Osteoblast (primary cell): Measurements from ENCODE around the gene YBX3. TPM values are rescaled to one million over a fixed set of nuclear protein-coding genes. Genes with fewer than 3 reads are reported as not detected.

Experiments
- DNase-seq: peaks from one replicate; pipeline ENCODE4 v3.0.0; 2011; ENCODE audit warnings: low spot score, mixed read lengths; ENCODE audit not compliant: insufficient read length; ENCODE audit errors: missing footprints
- H2AFZ ChIP-seq: 2 replicates; pipeline ENCODE4 v1.6.0; 2011; ENCODE audit warnings: mild to moderate bottlenecking, low read length
- H3K27ac ChIP-seq: 2 replicates; pipeline ENCODE4 v1.5.1; 2011; ENCODE audit warnings: mild to moderate bottlenecking, low read depth, low read length, moderate library complexity
- H3K27me3 ChIP-seq: 2 replicates; pipeline ENCODE4 v1.6.0; 2012; ENCODE audit warnings: mild to moderate bottlenecking, control low read depth, inconsistent platforms, low read length, moderate library complexity; ENCODE audit not compliant: insufficient read depth
- H3K36me3 ChIP-seq: 2 replicates; pipeline ENCODE4 v1.5.1; 2011; ENCODE audit warnings: mild to moderate bottlenecking, low read length, control low read depth, moderate library complexity; ENCODE audit not compliant: insufficient read depth
- H3K4me1 ChIP-seq: 2 replicates; pipeline ENCODE4 v1.5.1; 2011; ENCODE audit warnings: mild to moderate bottlenecking, low read length, control low read depth, moderate library complexity; ENCODE audit not compliant: insufficient read depth
- H3K4me2 ChIP-seq: 2 replicates; pipeline ENCODE4 v1.6.0; 2011; ENCODE audit warnings: mild to moderate bottlenecking, low read length; ENCODE audit not compliant: insufficient read depth
- H3K4me3 ChIP-seq: fragments of 200-600 bp; sonication (generic); 3 replicates; pipeline ENCODE4 v1.5.1; 2012; ENCODE audit warnings: mild to moderate bottlenecking, low read length, inconsistent platforms; ENCODE audit not compliant: insufficient read depth
- H3K79me2 ChIP-seq: 2 replicates; pipeline ENCODE4 v1.6.0; 2012; ENCODE audit warnings: mild to moderate bottlenecking, low read length, control low read depth, inconsistent platforms; ENCODE audit not compliant: insufficient read depth
- H3K9me3 ChIP-seq: 2 replicates; pipeline ENCODE4 v1.5.1; 2011; ENCODE audit warnings: low read depth, low read length, control low read depth
- H4K20me1 ChIP-seq: 2 replicates; pipeline ENCODE4 v1.6.0; 2012; ENCODE audit warnings: mild to moderate bottlenecking, low read length, control low read depth; ENCODE audit not compliant: insufficient read depth
- CTCF ChIP-seq: IDR thresholded peaks from 2 replicates; pipeline ENCODE4 v1.5.1; 2011; ENCODE audit warnings: mild to moderate bottlenecking, low read depth, low read length, moderate library complexity; ENCODE audit errors: extremely low read depth
- total RNA-seq: library from RNA; depleted of rRNA; stranded (reverse); fragments of >200 nt; gene quantifications from 2 replicates; pipeline ENCODE4 v1.2.3, GENCODE V29; 2012

YBX3 gene
- total RNA-seq, 1 donor = 147 TPM

- Histone ChIP-seq H3K27ac (no peak overlapping the region), H4K20me1 (no peaks in the 10 kb centered on the region), H3K4me1 (no peaks in the 10 kb centered on the region), H3K79me2 (no peaks in the 10 kb centered on the region), H3K9me3 (no peaks in the 10 kb centered on the region), H3K4me2 (no peak overlapping the region), H3K36me3 (no peaks in the 10 kb centered on the region), H3K27me3 (no peaks in the 10 kb centered on the region), H2AFZ (no peak overlapping the region), H3K4me3 (no peak overlapping the region)
- no peak for TF ChIP-seq CTCF
- no peak for DNase-seq
These were observed 69.1 kb downstream of the YBX3 start for GRCh38 chr12:10654003-10654402.

- TF ChIP-seq CTCF = no peak
- no peak overlapping the region for H3K27ac ChIP-seq
- no peaks in the 10 kb centered on the region for H3K79me2 ChIP-seq
- no peaks in the 10 kb centered on the region for H3K4me1 ChIP-seq
- no peak for DNase-seq
- no peaks in the 10 kb centered on the region for H3K36me3 ChIP-seq
- no peaks in the 10 kb centered on the region for H4K20me1 ChIP-seq
- no peak overlapping the region for H3K4me3 ChIP-seq
- no peaks in the 10 kb centered on the region for H3K27me3 ChIP-seq
- no peak overlapping the region for H3K4me2 ChIP-seq
- no peaks in the 10 kb centered on the region for H3K9me3 ChIP-seq
- no peak overlapping the region for H2AFZ ChIP-seq
These were observed 70.9 kb downstream of the YBX3 start for GRCh38 chr12:10652192-10652591.

Other genes starting within 250 kb of the YBX3 start
- 2.5 and 2.9 TPM in 2 replicates for gene EIF2S3B, start 217.4 kb downstream of the YBX3 start, total RNA-seq
- 16.3 and 18.0 TPM in 2 replicates for gene MAGOHB, start 109.7 kb downstream of the YBX3 start, total RNA-seq
- gene STYK1, start 49.3 kb downstream of the YBX3 start, total RNA-seq = under 0.01 TPM in 2 replicates
- not detected in 2 replicates for gene TAS2R7, start 79.3 kb upstream of the YBX3 start, total RNA-seq
- gene TAS2R8, start 84.0 kb upstream of the YBX3 start, total RNA-seq = under 0.01 and 0.36 TPM in 2 replicates
- not detected in 2 replicates for gene TAS2R9, start 86.8 kb upstream of the YBX3 start, total RNA-seq
- 1.1 and 1.8 TPM in 2 replicates for gene TAS2R10, start 103.0 kb upstream of the YBX3 start, total RNA-seq
- gene PRR4, start 126.2 kb upstream of the YBX3 start, total RNA-seq = 2.7 and 2.9 TPM in 2 replicates
- gene PRH1, start 160.9 kb upstream of the YBX3 start, total RNA-seq = 24.2 and 31.2 TPM in 2 replicates
- 2.9 and 3.8 TPM in 2 replicates for gene TAS2R13, start 186.2 kb upstream of the YBX3 start, total RNA-seq
- 0.36 TPM in 1 of 2 replicates, not detected in the other for gene PRH2, start 205.9 kb upstream of the YBX3 start, total RNA-seq
- 5.9 and 7.2 TPM in 2 replicates for gene TAS2R14, start 215.9 kb upstream of the YBX3 start, total RNA-seq